Stimulated activated CD8-positive, alpha-beta memory T cell treated with anti-CD3 and anti-CD28 coated beads, Interleukin-4, amount 100 ng/mL, for 1 hour (primary cell): ENCODE data around the gene SLC36A3.
"Not testable (repeated sequence)": the region's sequence is repeated elsewhere in the genome, so short reads cannot be mapped to it uniquely, and the experiment has no call there.

ENCODE experiments used
- DNase-seq, 2 donors: peaks; one replicate each; pipeline ENCODE4 v3.0.0-alpha.2; 2020; ENCODE audit warnings: low read depth in 2 of 2, low spot score in 1 of 2

Gene SLC36A3

GRCh38 chr5:151303666-151304065 lies at the start of gene SLC36A3:
Gene SLC36A3 (minus strand): TSS chr5:151303766. CDS start chr5:151303354, 412 bp downstream.
- no peak for DNase-seq

DNA sequence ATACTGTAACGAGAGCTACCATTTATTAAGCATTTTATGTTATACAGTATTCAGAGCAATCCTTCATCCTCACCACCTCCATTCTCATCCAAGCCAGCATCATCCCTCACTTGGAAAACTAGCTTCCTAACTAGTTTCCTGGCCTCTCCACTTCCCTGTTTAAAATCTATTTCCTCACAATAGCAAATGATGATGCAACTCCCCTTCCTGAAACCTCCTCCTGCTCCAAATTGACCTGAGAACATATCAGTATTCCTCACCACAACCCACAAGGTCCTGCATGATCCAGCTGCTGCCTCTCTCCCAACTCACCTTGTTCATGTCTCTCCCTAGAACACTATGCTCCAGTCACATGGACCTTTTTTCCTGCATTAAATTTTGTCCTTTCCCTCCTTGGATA lies 48.1 kb upstream of the SLC36A3 start:
- no peak for DNase-seq

GRCh38 chr5:151348789-151349188 lies 45.2 kb upstream of the SLC36A3 start:
- no peak for DNase-seq

- DNase-seq = no peak
These were observed 43.8 kb upstream of the SLC36A3 start, which contains the start of gene SLC36A2 for GRCh38 chr5:151347369-151347768. Gene SLC36A2 (minus strand): TSS chr5:151347559. CDS start chr5:151347460, 99 bp downstream.

GRCh38 chr5:151345808-151346478 lies 42.4 kb upstream of the SLC36A3 start:
- no peak for DNase-seq

DNA sequence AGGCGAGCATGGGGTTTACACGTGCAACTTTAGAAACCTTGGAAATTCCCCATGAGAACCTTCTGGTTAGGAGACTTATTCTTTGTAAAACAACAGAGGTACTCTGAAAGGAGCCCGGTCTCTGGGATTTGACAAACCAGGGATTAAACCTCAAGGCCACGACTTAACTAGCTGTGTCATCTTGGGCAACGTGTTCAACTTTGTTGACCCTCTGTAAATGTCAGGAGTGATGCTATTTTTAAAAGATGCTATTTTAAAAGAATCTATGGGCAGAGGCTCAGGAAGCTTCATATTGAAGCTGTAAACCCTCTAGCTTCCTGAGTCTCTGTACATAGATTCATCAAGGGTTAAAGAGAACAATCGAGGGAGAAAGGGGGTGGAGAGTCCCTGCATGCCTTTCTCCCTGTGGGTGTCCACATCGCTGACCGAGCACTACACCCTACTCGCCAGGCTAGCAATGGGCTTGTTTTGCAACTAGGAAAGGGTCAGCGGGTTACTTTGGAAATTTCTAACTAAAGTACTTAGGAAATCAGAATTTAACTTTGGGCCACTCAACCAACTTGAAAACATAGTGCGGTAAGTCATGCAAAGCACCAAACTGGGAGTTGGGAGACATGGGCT lies 41.7 kb upstream of the SLC36A3 start:
- DNase-seq = no peak

GRCh38 chr5:151344088-151344487 lies 40.5 kb upstream of the SLC36A3 start:
- DNase-seq = no peak

GRCh38 chr5:151340004-151340403 lies 36.4 kb upstream of the SLC36A3 start:
- DNase-seq = no peak

GRCh38 chr5:151338734-151339133 lies 35.2 kb upstream of the SLC36A3 start:
- no peak for DNase-seq

- no peak for DNase-seq
These were observed 29.3 kb upstream of the SLC36A3 start for GRCh38 chr5:151332857-151333256.

DNA sequence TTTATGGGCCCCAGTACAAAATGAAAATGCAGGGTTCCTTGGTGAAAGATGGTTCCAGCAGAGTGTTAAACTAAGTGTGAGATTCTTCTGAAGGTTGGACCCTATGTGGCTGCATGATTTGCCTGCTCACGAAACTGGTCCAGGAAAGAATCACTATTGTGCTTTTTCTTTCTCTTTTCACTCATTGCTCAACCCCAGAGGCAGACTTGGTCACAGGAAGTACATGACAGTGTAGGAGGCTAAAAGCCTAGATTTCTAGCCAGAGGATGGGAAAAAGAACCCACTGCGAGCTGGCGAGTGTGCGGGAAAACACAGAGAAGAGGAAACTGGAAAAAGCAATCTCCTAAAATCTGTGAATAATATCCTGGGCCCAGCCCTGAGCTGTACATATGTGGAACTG lies 25.2 kb upstream of the SLC36A3 start:
- no peak for DNase-seq

DNA sequence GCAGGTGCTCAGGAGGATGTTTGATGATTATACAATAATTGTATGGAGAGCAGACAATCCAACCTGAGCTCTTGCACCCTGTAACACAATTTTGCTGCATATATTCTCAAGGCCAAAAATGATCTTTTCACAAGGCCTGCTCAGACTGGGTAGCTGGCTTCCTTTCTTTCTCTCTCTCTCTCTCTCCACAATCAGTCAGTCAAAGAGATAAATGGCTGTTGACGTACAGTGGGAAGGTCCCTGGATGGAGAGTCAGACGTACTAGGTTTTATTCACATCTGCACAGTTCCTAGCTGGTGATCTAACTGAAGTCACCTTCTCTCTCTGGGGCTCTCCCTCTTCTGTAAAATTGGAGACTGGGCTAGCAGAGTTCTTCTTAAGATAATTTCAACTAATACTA lies 24.0 kb upstream of the SLC36A3 start:
- no peak for DNase-seq

DNA sequence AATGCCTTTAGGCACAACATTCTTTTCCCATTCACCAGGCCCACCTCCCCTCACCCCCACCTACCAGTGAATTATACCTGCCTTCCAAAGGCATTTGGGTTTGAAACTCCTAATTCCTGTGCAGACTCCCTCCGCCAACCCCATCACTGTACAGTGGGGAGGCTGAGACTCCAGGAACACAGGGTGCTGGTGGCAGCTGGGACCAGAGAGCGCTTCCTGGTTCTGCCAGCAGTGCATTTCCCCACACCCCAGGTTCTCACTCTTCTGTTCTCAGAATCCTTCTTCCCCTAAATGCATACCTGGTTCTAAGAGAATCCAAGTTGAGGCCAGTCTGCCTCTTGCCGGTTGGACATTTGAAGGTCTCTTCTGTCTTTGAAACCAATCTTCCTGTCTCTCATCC lies 22.7 kb upstream of the SLC36A3 start:
- DNase-seq = no peak

- DNase-seq = no peak
These were observed 16.9 kb upstream of the SLC36A3 start for GRCh38 chr5:151320481-151320880.

DNA sequence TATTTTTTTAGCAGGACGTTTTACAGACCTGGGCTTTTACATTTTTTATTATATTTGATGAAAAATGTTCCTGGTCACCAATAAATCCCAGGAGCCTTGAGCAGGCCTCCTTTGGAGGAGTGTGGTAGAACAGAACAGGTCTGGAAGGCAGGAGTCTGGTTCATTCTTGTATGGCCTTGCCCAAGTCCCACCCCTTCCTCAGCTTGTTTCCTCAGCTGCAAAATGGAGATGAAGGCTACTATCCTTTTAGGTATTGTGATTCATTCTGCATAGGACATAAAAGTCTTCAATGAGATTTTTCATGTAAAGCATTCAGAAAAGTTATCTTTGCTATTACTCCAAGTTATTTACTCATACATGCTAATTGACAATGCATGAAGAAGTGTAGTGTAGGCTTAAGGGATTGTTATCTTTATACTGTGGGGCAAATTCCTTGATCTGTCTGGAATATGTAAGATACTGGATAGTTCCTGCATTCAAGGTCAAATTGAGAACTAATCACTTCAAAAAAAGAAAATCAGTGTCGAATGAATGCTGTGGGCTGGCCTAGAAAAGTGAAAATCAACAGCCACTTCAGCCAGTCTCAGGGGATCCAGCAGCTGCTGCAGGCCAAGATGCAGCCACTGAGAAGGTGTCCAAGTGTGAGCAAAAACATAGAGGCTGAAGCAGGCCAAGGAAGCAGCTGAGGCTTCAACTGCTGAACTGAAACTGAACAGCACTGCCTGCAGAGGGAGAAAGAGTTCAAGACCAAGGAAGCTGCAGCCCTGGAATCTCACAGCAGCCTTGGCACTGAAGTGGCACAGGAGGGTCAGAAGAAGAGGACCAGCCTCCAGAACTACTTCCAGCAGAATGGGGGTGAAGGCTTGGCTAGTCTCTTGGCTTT lies 15.5 kb upstream of the SLC36A3 start:
- DNase-seq = no peak

- no peak for DNase-seq
These were observed 14.3 kb upstream of the SLC36A3 start for GRCh38 chr5:151317871-151318270.

DNA sequence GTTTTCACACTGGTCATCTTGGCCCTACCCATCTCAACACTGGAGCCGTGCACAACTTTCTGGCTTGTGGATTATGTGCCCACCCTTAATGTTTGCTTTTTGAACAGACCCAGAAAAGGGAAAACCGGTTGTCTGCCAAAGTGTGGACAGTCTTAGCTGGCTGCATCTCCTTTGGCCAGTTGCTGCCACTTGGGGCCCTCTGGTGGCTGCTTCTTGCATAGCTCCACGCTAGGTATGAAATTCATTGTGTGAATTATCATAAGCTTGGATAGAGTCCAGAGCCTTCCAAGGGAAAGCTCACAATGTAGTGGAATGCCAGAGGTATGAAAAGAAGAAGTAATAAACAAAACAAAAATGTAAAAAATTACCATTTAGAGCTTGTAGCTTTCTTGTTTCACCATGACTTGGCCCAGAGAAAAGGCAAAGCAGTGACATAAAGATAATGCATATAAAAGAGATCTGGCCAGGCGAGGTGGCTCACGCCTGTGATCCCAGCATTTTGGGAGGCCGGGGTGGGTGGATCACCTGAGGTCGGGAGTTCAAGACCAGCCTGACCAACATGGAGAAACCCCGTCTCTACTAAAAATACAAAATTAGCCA lies 12.5 kb upstream of the SLC36A3 start:
- DNase-seq = peak in 1 of 2 donors; percentile 13

- DNase-seq = no peak
These were observed 9.8 kb upstream of the SLC36A3 start for GRCh38 chr5:151313357-151313756.

GRCh38 chr5:151312756-151313324 lies 9.3 kb upstream of the SLC36A3 start:
- DNase-seq = no peak

DNA sequence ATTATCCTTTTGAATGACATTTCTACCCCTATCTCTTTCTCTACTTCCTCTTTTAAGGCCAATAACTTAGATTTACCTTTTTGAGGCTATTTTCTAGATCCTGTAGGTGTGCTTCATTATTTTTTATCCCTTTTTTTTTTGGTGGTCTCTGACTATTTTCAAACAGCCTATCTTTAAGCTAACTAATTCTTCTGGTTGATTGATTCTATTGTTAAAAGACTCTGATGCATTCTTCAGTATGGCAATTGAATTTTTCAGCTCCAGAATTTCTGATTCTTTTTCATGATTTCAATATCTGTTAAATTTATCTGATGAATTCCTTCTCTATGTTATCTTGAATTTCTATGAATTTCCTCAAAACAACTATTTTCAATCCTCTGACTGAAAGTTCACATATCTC lies 7.4 kb upstream of the SLC36A3 start:
- no peak for DNase-seq

DNA sequence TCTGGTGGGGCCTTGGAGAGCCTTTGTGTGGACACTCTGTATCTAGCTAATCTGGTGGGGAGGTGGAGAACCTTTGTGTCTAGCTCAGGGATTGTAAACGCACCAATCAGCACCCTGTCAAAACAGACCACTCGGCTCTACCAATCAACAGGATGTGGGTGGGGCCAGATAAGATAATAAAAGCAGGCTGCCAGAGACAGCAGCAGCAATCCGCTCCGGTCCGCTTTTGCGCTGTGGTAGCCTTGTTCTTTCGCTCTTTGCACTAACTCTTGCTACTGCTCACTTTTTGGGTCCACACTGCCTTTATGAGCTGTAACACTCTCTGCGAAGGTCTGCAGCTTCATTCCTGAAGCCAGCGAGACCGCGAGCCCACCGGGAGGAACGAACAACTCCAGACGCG lies 6.3 kb upstream of the SLC36A3 start:
- DNase-seq = not testable (repeated sequence)
